NCI-H2081 (cell line): ENCODE data around the gene TH.
"Not testable (repeated sequence)": the region's sequence is repeated elsewhere in the genome, so short reads cannot be mapped to it uniquely, and the experiment has no call there.

ENCODE experiments used
- DNase-seq, 2 experiments: peaks; one replicate each; lab custom pipeline; 2025; lab: John Stamatoyannopoulos, UW

TH gene

DNA sequence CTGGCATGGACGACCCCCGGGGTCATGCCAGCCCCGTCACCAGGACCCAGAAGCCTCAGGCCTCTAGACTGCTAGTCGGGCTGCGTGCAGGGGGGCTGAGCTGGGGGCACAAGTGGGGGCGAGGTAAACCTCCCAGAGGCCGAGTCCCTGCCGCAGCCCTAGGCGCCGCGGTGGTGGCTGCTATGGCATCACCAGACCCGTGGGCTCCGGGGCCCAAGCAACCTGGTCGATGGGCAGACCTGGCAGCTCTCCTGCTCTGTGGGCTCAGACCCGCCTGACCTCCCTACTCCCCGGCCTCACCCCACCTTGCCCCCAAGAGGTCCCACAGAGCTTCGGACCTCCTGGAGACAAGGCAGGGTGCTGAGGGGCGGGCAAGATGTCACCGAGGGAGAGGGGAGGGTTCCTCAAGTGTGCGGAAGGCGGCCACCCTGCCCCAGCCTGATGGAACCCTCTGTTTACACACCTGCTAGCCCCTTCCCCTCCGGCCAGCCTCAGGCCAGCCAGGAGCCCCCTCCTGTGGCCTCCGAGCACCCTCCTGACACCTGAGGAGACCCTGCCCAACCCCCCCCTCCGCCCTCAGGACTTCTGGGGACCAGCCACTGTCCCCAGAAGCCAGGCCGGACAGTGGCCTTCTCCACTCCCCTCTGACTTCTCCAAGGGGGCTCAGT is 41.8 kb downstream of the TH start:
- no peak for DNase-seq

DNA sequence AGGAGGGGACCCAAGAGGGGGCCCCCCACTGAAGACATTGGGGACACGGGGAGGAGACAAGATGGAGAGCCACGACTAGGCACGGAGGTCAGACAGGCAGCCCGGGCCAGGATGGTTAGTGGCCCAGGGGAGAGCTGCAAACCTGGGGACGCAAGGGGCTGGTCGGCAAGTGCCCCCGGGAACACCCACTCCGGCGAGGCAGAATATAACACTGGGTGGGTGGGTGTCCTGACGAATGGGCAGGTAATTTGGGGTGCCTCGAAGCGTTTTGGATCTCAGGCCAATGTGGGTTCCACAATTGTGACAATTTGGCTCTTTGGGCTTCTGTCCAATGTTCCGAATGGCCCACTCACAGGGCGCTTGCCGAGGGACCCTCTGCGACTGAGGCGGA is 42.3 kb downstream of the TH start:
- DNase-seq: no peak

DNA sequence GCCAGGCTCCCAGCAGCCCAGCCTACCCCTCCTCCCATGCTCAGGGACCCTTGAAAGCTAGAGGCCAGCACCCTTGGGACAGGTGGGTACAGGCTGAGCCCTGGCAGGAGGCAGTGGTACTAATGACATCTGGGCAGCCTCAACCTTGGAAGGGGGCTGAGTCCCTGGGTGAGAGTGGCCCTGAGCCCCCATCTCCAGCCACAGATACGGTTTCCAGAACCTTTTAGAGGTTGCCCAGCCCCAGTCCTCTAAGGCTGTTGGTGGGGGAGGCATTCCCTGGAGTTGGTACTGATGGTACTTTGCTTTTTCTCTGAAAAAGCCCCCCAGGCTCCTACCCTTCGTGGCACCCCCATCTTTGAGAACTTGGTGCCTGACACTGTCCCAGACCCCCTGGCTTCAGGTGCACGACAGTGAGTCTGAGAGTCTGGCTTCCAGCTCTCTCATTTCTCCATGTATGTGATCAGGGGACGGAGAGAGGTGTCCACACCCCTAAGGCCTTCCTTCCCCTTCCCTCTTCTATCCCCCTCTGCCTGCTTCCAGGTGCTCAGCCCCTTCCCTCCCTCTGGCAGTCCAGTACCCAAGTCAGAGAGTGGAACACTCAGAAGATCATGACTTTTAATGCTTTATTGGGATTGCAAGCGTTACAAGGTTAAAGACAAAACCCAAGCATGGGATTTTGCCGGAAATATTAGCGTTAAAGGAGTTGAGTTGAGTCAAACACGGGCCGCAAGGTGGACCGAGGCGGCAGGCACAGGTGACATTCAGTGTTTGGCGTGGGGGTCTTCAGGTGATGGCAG is 42.9 kb downstream of the TH start:
- no peak for DNase-seq

DNA sequence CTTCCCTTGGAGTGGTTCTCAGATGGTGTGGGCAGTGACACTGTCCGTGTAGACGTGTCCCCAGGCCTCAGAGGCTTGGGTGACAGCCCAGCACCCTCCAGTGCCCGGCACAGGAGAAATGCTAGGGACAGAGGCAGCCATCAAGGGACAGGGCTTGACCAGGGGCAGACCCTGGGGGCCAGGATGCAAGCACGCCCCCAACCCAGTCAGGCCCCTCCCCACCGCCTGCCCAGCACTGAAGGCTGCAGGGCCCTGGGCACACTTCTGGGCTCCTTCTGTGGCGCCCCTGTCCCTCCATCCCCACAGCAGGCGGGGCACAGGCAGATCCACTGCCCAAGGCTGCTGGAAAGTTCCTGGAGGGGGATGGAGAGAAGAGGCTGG is 43.5 kb downstream of the TH start:
- DNase-seq: no peak

DNA sequence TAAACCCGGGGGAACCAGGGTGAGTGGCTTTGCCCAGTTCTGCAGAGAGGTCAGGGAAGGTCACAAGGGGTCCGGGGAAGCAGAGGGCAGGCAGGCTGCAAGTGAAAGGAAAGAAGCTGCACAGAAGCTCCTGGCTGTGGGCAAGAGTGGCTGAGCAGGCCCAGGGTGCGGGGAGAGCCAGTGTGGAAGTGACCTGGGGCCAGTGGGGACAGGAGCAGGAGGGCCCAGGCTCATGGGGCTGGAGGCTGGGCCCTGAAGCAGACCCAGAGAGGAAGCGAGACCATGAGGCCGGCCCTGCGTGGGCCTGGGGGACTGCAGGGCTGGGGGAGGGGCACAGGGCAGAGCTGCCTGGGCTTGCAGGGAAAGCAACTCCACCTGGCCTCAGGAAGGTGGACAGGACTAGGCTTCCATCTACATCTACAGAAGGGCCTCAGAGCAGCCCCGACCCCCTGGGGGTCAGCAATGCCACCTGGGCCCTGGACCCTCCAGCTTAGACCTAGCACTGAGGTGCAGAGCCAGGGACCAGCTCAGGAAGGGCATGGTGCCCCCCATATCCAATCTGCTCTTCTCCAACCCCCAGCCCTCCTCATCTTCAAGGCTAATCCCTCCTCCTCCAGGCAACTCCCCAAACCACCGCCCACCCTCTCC is 44.0 kb downstream of the TH start:
- no peak for DNase-seq

DNA sequence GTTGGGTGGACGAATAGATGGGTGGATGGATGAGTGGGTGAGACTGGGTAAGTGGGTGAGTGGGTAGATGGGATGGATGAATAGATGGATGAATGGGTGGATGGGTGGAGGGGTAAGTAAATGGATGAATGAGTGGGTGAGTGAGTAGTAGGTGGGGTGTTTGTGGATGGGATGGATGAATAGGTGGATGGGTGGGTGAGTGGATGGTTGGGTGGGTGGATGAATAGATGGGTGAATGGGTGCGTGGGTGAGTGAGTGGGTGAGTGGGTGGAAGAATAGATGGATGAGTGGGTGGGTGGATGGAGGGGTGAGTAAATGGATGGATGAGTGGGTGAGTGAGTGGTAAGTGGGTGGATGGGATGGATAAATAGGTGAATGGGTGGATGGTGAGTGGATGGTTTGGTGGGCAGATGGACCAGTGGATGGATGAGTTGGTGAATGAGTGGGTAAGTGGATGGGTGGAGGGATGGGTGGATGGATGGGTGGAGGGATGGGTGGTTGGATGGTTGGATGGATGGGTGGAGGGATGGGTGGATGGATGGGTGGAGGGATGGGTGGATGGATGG is 45.0 kb downstream of the TH start:
- DNase-seq: no peak

DNA sequence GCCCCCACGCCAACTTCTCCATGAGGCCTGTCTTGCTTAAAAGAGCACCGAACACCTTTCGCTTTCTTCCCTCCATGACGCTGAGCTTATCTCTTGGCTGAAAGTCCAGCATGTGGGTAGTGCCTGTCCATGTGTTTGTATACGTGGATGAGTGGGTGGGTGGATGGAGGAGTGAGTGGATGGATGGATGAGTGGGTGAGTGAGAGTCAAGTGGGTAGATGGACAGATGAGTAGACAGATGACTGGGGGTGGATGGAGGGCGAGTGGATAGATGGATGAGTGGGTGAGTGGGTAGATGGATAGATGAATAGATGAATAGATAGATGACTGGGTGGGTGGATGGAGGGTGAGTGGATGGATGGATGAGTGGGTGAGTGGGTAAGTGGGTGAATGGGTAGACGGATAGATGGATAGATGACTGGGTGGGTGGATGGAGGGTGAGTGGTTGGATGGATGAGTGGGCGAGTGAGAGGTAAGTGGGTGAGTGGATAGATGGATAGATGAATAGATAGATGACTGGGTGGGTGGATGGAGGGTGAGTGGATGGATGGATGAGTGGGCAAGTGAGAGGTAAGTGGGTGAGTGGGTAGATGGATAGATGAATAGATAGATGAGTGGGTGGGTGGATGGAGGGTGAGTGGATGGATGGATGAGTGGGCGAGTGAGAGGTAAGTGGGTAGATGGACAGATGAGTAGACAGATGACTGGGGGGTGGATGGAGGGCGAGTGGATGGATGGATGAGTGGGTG is 46.7 kb downstream of the TH start:
- not testable (repeated sequence) for DNase-seq

DNA sequence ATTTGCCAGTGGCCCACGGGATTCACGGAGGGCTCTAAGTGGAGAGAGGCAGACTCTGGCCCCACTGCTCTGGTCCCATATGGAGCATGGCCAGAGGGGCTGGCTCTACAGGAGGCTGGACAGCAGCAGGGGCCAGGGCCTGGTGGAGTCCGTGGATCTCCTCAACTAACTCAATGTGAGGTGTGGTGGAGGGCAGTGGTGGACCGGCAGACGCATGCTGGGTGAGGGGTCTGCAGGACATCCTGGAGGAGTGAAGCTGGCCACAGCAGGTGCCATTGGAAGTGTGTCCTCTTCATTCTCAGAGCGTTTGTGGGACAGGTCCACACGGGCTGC is 48.0 kb downstream of the TH start:
- DNase-seq: no peak

DNA sequence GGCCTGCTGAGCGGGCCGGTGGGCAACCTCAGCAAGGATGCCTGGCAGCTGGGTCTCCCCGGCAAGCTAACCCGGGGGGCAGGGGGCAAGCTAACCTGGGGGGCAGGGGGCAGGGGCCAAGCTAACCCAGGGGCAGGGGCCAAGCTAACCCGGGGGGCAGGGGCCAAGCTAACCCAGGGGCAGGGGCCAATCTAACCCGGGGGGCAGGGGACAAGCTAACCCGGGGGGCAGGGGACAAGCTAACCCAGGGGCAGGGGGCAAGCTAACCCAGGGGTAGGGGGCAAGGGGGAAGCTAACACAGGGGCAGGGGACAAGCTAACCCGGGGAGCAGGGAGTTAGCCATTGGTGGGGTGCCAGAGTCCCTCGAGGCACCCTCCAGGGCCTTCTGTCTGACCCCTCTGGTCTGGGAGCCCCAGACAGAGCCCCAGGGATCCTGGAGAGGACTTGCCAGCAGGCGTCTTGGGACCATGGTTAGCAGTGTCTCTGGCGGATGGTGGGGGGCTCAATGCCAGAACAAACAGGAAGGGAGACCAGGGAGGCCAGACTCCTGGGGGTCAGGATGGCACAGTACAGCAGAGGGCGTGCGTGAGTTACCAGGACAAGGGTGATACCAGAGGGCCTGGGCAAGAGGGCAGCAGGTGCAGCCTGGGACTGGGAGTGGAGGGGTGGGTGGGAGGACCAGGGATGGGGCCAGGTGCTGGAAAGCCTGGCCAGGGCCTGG is 48.5 kb downstream of the TH start:
- DNase-seq: no peak

DNA sequence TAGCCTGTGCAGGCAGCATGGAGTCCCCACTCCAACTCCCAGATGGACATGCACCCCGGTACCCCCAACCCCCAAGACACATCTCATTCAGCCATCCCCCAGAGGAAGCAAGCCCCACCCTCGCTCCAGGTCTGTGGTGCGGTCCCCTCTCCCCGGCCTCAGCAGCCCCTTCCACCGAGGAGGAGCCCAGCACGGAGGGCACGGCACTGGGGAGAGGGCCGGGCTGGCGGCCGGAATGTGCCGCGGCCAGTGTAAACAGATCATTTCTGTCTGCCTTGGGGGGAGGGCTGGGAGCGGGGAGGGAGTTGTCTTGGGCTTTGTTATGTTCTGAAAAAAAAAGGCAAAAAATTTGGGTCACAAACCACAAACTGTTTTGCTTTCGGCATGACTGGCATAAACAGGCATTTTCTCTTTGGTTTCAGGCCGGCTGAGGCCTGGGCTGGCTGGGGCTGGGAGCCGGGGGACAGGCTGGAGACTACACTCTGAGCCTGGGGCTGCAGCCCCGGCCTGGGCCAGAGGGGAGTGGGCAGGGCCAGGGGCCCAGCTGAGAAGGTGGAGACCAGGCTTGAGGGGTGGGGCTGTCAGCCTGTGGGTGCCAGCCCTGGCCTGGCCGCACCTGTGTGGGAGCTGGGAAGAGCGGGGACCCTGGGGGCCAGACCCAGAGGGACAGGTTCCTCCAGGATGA is 49.3 kb downstream of the TH start:
- DNase-seq: no peak

DNA sequence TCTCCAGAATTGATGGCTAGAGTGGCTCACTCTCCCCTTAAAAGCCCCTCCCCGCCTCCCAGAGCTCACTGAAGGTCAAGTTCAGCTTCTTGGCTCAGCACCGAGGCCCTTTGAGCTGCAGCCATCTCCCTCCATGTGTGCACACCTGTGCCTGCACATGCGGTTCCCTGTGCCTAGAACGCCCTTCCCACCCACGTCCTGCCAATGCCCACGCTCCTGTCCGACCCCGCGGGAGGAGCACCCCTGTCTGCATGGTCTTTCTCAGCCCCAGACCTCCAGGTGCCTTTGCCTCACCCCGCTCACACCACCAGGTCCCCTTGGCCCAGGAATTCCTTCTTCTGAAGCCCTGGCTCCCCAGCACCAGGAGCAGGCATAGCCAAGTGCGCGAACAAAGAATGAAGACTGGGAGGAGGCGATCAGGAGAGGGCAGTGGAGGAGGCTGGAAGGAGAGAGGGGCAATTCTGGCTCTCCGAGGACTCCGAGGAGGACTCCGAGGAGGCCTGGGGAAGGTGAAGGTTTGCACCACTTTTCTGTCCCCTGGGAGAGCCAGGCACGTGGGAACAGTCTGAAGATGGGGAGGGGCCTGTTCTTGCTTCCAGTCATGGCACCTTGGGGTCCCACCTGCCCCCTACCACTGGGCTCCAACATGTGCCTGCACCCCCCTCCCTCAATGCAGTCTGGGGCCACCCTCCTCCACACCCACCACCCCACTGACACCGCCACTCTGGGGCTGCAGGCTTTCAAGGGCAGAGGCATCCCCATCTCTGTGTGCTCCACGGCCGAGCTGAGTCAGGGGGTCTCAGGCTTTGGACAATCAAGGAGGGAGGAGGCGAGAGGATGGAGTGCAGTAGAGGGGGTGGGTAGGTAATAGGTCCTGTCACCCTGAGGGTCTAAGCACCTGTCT is 50.1 kb downstream of the TH start:
- DNase-seq: no peak

DNA sequence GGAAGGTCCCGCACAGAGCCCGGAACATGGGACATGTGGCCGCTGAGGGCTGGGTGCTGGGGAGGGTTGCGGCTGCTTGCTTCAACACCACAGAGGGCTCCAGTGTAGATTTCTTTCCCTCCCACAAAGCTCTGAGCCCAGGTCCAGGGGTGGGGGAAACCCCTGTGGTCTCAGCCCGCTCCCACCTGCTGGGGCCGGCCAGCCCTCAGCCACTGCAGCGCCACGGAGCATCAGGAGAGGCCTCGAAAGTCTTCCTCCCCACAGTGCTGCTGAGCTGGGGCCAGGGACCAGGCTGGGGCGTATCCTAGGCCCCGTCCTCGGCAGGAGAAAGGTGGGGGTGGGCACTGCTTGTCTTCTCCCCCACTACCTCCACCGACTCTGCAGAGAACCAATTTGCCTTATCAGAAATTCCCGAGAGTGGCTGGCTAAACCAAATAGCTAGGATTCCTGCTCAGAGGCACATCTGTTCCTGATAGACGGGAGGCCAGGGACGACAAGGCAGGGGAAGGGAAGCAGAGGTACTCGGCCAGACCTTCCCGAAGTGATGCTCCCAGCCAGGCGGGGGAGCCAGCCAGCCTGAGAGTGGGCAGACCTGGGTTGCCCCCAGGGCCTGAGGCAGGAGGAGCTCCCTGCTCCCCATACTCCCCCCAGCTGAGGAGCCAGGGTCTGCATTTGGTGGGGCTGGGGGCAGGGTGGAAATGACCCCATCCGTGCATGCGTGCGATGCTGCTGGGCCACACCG is 51.1 kb downstream of the TH start:
- no peak for DNase-seq

DNA sequence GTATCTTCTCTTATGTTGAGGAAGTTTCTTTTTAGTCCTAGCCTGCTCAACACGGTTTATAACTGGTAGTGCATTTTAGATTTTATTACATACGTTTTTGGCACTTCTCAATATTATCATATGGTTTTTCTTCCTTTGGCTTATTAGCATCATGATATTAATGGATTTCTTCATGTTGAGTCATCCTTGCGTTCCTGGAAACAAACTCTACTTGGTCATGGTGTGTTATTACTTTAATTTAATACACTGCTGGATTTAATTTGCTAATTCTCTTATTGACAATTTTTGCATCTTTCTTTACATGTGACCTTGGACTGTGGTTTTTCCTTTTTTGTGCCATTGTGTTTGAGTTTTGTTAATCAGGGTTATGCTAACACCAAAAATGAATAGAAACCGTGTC is 52.9 kb downstream of the TH start:
- no peak for DNase-seq

DNA sequence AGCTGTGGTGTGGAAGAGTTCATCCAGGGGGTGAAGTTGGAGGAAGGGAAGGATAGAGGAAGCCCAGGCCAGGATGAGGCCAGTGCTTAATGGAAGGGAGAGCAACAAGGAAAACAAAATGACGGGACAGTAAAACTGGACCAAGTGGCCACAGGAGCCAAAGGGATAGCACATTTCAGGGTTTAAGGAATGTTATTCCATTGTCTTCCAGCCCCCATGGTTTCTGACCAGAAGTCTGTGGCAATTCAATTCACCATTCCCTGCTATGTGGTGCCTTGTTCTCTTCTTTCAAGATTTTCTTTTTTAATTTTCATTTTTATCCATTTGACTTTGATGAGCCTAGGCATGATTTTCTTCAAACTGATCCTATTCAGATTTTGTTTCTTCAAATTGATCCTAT is 54.9 kb downstream of the TH start:
- no peak for DNase-seq

DNA sequence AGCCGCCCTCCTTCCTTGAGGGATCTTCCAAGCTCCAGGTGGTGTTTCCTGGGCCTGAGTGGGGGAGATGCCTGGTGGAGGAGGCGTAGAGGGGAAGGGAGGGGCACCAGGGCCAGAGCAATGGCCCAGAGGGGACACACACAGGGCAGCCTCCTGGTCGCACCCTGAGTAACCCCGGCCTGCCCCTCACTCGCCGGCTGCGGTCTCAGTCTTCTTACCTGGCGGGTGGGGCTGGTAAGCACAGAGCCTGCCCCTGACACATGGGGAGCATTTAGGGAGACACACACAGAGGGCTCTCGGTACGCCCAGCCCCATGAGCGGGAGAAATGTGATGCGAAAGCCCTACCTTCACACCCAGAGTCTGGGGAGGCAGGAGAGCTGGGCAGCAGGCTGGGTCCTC is 56.3 kb downstream of the TH start:
- DNase-seq: no peak

DNA sequence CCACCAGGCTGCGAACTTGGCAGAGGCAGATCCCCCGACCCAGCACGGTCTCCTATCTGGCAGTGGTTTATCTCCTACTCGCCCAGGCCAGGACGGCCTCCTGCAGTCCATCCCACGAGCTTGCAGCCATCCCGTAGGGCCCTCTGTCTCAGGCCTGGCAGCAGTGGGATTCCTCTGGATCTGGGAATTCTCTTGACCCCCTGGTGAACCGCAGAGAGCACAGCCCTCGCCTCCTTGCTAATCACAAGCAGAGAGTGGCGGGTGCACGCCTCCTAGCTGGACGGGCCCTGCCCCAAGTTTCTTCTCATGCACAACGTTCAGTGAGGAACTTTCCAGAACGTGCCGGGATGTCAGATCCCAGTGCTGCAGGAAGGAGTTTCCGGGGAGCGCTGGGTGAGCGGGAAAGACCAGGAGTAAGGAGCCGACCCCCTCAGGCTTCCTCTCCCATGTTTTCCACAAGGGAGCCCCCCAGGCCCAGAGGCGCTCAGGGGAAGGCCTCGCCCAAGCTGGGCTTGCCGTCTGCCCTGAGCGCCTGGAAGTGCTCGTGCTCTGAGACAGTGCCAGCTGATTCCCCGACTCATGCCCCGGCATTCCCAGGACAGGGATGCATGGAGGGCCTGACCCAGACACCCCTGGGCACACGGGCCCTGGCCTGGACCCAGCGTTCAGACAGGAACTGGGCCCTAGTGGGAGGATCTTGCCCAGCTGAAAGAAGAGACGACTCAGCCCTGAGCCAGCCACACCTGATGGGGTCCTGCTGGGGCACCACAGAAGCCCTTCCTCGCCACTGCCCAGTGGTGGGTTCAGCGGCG is 57.0 kb downstream of the TH start:
- no peak for DNase-seq
